Hepatocyte (in vitro differentiated cells): ENCODE measurements around the gene CD79B. TPM values are rescaled to one million over a fixed set of nuclear protein-coding genes. Genes with fewer than 3 reads are reported as not detected.

Experiments used
- DNase-seq: peaks from one replicate; pipeline ENCODE4 v3.0.0-alpha.2; 2016; ENCODE audit warnings: low spot score
- H2AFZ ChIP-seq: fragments of 200-600 bp; sonication (generic); 2 replicates; pipeline ENCODE4 v1.6.0; 2016; ENCODE audit warnings: antibody characterized with exemption, mild to moderate bottlenecking
- H3K27ac ChIP-seq: fragments of 200-600 bp; sonication (generic); 2 replicates; pipeline ENCODE4 v1.5.1; 2016; ENCODE audit warnings: mild to moderate bottlenecking
- H3K27me3 ChIP-seq: fragments of 200-600 bp; sonication (generic); 2 replicates; pipeline ENCODE4 v1.6.1; 2016
- H3K36me3 ChIP-seq: fragments of 200-600 bp; sonication (generic); replicated peaks from 2 replicates; pipeline ENCODE4 v1.5.1; 2016; ENCODE audit warnings: low read depth; ENCODE audit not compliant: insufficient read depth
- H3K4me1 ChIP-seq: fragments of 200-600 bp; sonication (generic); 2 replicates; pipeline ENCODE4 v1.5.1; 2016; ENCODE audit warnings: mild to moderate bottlenecking, moderate library complexity; ENCODE audit not compliant: insufficient read depth
- H3K4me2 ChIP-seq: fragments of 200-600 bp; sonication (generic); 2 replicates; pipeline ENCODE4 v1.6.0; 2016
- H3K4me3 ChIP-seq: fragments of 200-600 bp; sonication (generic); 2 replicates; pipeline ENCODE4 v1.5.1; 2016; ENCODE audit warnings: mild to moderate bottlenecking
- H3K79me2 ChIP-seq: fragments of 200-600 bp; sonication (generic); 2 replicates; pipeline ENCODE4 v1.6.0; 2017; ENCODE audit warnings: mild to moderate bottlenecking
- H3K9me2 ChIP-seq: fragments of 200-600 bp; sonication (generic); replicated peaks from 2 replicates; pipeline ENCODE4 v1.6.0; 2017; ENCODE audit warnings: mild to moderate bottlenecking; ENCODE audit not compliant: insufficient read depth
- H3K9me3 ChIP-seq: fragments of 200-600 bp; sonication (generic); 2 replicates; pipeline ENCODE4 v1.5.1; 2016; ENCODE audit warnings: low read depth, mild to moderate bottlenecking
- H4K20me1 ChIP-seq: fragments of 200-600 bp; sonication (generic); 2 replicates; pipeline ENCODE4 v1.6.0; 2016; ENCODE audit warnings: mild to moderate bottlenecking; ENCODE audit not compliant: insufficient read depth, poor library complexity, severe bottlenecking
- EZH2 ChIP-seq: fragments of 200-600 bp; sonication (generic); IDR thresholded peaks from 2 replicates; pipeline ENCODE4 v1.6.1; 2016; ENCODE audit warnings: antibody characterized with exemption, mild to moderate bottlenecking, borderline replicate concordance
- EZH2phosphoT487 ChIP-seq: fragments of 200-600 bp; sonication (generic); IDR thresholded peaks from one replicate; pipeline ENCODE4 v1.6.1; 2018; ENCODE audit warnings: antibody characterized with exemption, mild to moderate bottlenecking, low read depth, moderate library complexity; ENCODE audit not compliant: unreplicated experiment, severe bottlenecking
- WGBS: methylation state at CpG from one replicate; pipeline ENCODE4 v1.1.6; 2016; ENCODE audit warnings: low lambda C conversion rate; ENCODE audit errors: missing lambda C conversion rate; 5-methylcytosine and 5-hydroxymethylcytosine counted together
- polyA plus RNA-seq: library from polyadenylated mRNA; unstranded; fragments of >200 nt; fragmentation: Nextera tagmentation; extraction: Ambion mirVana; gene quantifications from 2 replicates; pipeline ENCODE4 v1.2.1, GENCODE V29; 2016
- total RNA-seq: library from RNA; depleted of rRNA; stranded (reverse); fragments of >200 nt; gene quantifications from 2 replicates; pipeline ENCODE4 v1.2.3, GENCODE V29; 2014
- TF ChIP-seq, protein P1 (sequence below): fragments of 200-600 bp; sonication (generic); IDR thresholded peaks from 2 replicates; pipeline ENCODE4 v1.5.1; 2016; ENCODE audit warnings: antibody characterized with exemption, mild to moderate bottlenecking; ENCODE audit not compliant: poor library complexity

Gene CD79B
- total and polyA plus RNA-seq, 2 experiments from 2014 or later: 0.57 to 1.2 TPM

DNA sequence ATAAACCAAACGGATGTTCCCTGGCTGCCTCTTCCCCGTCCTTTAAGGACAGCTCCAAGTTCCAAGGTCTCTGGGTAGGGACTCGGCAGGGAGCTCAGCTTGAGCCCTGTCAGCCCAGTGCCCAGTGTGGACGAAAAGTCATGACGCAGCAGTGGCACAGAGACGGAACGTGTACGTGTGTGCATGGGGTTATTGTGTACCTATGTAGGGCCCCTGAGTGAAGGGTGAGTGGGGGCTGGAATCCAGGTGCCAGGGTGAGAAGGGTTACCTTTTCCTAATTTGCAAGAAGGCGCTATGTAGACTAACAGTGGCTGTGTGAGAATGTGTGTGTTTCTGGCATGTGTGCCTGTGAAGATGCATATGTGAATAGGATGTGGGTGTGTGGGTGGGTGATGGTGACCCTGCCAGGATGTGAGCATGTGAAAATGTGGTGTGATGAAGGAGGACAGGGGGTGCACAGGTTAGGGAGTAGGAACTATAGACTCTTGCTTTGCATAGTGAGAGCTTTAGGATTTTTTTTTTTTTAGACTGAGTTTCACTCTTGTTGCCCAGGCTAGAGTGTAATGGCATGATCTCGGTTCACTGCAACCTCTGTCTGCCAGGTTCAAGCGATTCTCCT is 34.6 kb upstream of the CD79B start:
- 91% methylated on average over 11 of the region's 11 CpGs for WGBS
- no peak overlapping the region for H3K4me2 ChIP-seq
- H3K27ac ChIP-seq: no peak overlapping the region
- no peaks in the 10 kb centered on the region for H3K36me3 ChIP-seq
- H3K4me1 ChIP-seq: no peaks in the 10 kb centered on the region
- H3K27me3 ChIP-seq: no peaks in the 10 kb centered on the region
- H4K20me1 ChIP-seq: no peaks in the 10 kb centered on the region
- no peak overlapping the region for H2AFZ ChIP-seq
- no peaks in the 10 kb centered on the region for H3K9me3 ChIP-seq
- TF ChIP-seq, protein P1, sequence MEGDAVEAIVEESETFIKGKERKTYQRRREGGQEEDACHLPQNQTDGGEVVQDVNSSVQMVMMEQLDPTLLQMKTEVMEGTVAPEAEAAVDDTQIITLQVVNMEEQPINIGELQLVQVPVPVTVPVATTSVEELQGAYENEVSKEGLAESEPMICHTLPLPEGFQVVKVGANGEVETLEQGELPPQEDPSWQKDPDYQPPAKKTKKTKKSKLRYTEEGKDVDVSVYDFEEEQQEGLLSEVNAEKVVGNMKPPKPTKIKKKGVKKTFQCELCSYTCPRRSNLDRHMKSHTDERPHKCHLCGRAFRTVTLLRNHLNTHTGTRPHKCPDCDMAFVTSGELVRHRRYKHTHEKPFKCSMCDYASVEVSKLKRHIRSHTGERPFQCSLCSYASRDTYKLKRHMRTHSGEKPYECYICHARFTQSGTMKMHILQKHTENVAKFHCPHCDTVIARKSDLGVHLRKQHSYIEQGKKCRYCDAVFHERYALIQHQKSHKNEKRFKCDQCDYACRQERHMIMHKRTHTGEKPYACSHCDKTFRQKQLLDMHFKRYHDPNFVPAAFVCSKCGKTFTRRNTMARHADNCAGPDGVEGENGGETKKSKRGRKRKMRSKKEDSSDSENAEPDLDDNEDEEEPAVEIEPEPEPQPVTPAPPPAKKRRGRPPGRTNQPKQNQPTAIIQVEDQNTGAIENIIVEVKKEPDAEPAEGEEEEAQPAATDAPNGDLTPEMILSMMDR: no peak
- TF ChIP-seq EZH2phosphoT487 (no peak), EZH2 (no peak)
- H3K4me3 ChIP-seq: no peak overlapping the region
- H3K9me2 ChIP-seq: no peaks in the 10 kb centered on the region
- DNase-seq: no peak
- no peaks in the 10 kb centered on the region for H3K79me2 ChIP-seq

DNA sequence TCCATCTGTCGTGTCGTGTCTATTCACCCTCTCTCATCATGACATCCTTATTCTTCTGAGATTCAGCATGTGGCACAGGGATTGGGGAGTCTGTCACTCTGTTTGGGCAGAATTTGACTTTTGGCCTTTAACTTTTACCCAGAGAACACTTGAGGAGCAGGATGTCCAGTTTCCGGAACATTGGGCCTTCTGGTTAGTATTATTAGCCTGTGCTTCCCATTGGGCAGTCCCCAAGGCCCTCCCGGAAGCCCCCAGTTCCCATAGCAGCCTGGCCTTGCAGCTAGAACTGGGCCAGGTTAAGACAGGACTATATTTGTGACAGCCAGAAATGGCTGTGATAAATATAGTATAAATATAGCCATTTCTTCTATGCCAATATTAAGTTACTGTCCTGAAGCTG is 31.0 kb upstream of the CD79B start:
- no peak for DNase-seq
- H3K9me3 ChIP-seq: no peaks in the 10 kb centered on the region
- no peak overlapping the region for H3K27ac ChIP-seq
- H3K4me3 ChIP-seq: no peak overlapping the region
- no peaks in the 10 kb centered on the region for H3K79me2 ChIP-seq
- no peaks in the 10 kb centered on the region for H3K36me3 ChIP-seq
- no peak overlapping the region for H2AFZ ChIP-seq
- 98% methylated on average over 4 of the region's 4 CpGs for WGBS
- no peak overlapping the region for H3K4me2 ChIP-seq
- no peaks in the 10 kb centered on the region for H3K9me2 ChIP-seq
- no peaks in the 10 kb centered on the region for H4K20me1 ChIP-seq
- TF ChIP-seq EZH2phosphoT487: no peak
- no peak for TF ChIP-seq EZH2
- TF ChIP-seq, protein P1: no peak
- peaks cover 3% of the 10 kb centered on the region for H3K27me3 ChIP-seq
- no peaks in the 10 kb centered on the region for H3K4me1 ChIP-seq

DNA sequence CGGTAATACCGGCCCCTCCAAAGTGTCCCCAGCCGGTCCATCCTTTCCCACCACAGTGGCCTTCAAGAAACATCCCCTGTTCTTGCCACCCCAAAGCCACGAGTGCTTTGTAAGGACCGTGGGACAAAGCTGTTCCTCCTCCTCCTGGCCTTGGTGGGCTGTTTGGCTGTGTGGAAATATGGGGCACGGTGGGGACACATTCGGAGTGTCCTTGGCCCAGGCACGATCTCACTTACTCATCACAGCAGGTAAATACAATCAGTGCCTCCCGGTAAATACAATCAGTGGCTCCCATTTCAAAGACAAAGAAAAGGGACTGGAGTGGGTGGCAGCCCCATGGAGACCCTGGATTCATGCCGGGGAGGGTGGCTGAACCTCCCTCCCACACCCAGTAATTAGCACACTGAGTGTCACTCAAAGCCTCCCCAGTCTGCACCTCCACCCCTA is 30.2 kb upstream of the CD79B start:
- no peaks in the 10 kb centered on the region for H3K9me2 ChIP-seq
- no peak overlapping the region for H3K4me3 ChIP-seq
- no peaks in the 10 kb centered on the region for H3K36me3 ChIP-seq
- H3K27me3 ChIP-seq: peaks cover 3% of the 10 kb centered on the region
- H3K4me2 ChIP-seq: no peak overlapping the region
- no peak for DNase-seq
- no peak overlapping the region for H2AFZ ChIP-seq
- no peaks in the 10 kb centered on the region for H3K9me3 ChIP-seq
- 54% methylated on average over 10 of the region's 10 CpGs for WGBS
- no peaks in the 10 kb centered on the region for H4K20me1 ChIP-seq
- TF ChIP-seq, protein P1: no peak
- TF ChIP-seq EZH2 (no peak), EZH2phosphoT487 (no peak)
- H3K27ac ChIP-seq: no peak overlapping the region
- H3K4me1 ChIP-seq: no peaks in the 10 kb centered on the region
- no peaks in the 10 kb centered on the region for H3K79me2 ChIP-seq
